Heart left ventricle (tissue), 13 donors: ENCODE measurements around the gene IL6ST.

Experiments
- CTCF ChIP-seq, 12 donors: fragments of 200-600 bp; sonication (generic) in 4 of 12; IDR thresholded peaks; one replicate each; pipeline versions ENCODE4 v1.5.0 to v1.8.0; 2018 to 2022; ENCODE audit warnings: antibody characterized with exemption in 12 of 12, mild to moderate bottlenecking in 5 of 12
- POLR2A ChIP-seq, 2 donors: fragments of 450-650 bp; IDR thresholded peaks; one replicate each; pipeline ENCODE4 v1.6.1; 2017; ENCODE audit warnings: antibody characterized with exemption in 2 of 2, mild to moderate bottlenecking in 2 of 2, moderate library complexity in 2 of 2
- donor health status: ischemic (EF 13 %, LVEDD 7.1; RV severe dilation, severe dysfunction).
- donor health status: DM: no; HTN: yes; CAD: no.
- donor health status: DM: no; HTN: no; CAD: no.
- donor health status: ischemic (EF 25% LVEDD 6.9; RV normal size, moderate dysfunction).
- donor health status: ischemic (EF 25% LVEDD 5.7; RV mildly dilated, moderate dysfunction).
- donor health status: ischemic (EF 35%, LVEDD 5.7; RV mildly dilated, moderate dysfunction).
- donor health status: nonischemic (EF 11% LVEDD 7.7; RV severe dilation, severe dysfunction).
- donor health status: DM: yes; HTN: yes; CAD: no.
- donor health status: PGD.
- donor health status: ischemic (EF 29% LVEDD 5.4; RV normal size, mild dysfunction).
- donor health status: nonischemic (EF 23%, LVEDD 6.1; RV moderate dilation, normal function).

GRCh38 chr5:56002303-56002702 is 7.5 kb upstream of the IL6ST start:
- TF ChIP-seq CTCF (IDR thresholded peaks at IDR 0.05), result no peak
- no peak for TF ChIP-seq POLR2A (IDR thresholded peaks at IDR 0.05)
